Ovary (tissue), 3 donors: ENCODE measurements around the gene ERVK3-1.

Experiments
- POLR2A ChIP-seq: fragments of 450-650 bp; IDR thresholded peaks from one replicate; pipeline ENCODE4 v1.6.1; 2017; ENCODE audit warnings: antibody characterized with exemption, mild to moderate bottlenecking, moderate library complexity
- TF ChIP-seq, protein P1 (sequence below), 3 donors: fragments of 450-650 bp in 2 of 3; fragments of 200-600 bp in 1 of 3; IDR thresholded peaks; one replicate each; pipeline versions ENCODE4 v1.5.1 to v1.8.0; 2016 to 2022; ENCODE audit warnings: antibody characterized with exemption in 3 of 3, mild to moderate bottlenecking in 1 of 3
- donor health status: DM: no; HTN: no; CAD: no.

DNA sequence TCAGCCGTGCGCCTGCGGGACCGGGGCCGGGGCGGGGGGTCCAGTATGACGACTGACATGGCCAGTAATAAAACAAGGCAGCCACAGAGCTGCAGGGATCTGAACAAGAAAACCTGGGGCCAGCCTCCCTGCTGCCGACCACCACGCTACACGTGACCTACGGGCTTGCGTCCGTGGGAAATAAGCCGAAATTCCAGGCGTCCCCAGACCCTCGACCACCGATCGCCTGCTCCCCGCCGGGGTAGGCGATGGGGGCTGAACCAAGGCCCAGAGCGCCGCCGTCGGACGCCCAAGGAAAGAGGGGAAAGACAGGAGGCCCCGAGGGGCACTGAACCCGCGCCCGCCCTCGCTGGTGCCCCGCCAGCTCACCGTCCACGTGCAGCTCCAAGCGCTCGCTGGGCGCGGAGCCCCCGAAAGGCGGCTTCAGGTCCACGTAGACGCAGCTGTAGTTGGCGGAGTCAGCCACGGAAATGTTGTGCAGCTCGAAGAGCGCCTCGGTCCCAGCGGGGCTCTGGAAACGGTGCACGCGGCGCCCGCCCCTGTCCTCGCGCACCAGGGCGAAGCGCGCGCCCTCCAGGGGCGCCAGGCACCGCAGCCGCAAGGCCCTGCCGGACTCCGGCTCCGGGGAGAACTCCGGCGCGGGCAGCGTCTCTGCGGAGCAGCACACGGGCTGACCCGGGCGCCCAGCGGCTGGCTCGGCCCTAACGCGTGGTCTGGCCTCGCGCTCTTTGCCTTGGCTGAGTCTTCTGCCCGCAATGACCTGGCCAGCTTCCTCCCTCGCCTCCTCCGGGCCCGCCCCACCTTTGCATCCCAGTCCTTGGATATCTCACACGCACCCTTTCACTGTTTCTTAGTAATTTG lies 45.1 kb downstream of the ERVK3-1 start:
- TF ChIP-seq, protein P1, sequence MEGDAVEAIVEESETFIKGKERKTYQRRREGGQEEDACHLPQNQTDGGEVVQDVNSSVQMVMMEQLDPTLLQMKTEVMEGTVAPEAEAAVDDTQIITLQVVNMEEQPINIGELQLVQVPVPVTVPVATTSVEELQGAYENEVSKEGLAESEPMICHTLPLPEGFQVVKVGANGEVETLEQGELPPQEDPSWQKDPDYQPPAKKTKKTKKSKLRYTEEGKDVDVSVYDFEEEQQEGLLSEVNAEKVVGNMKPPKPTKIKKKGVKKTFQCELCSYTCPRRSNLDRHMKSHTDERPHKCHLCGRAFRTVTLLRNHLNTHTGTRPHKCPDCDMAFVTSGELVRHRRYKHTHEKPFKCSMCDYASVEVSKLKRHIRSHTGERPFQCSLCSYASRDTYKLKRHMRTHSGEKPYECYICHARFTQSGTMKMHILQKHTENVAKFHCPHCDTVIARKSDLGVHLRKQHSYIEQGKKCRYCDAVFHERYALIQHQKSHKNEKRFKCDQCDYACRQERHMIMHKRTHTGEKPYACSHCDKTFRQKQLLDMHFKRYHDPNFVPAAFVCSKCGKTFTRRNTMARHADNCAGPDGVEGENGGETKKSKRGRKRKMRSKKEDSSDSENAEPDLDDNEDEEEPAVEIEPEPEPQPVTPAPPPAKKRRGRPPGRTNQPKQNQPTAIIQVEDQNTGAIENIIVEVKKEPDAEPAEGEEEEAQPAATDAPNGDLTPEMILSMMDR (IDR thresholded peaks at IDR 0.05), result no peak
- no peak for TF ChIP-seq POLR2A
